GM18870 (cell line): ENCODE measurements around the gene IQCK.

Experiments
- ATAC-seq: cut with Tn5 transposase; IDR thresholded peaks from one replicate; pipeline ENCODE4 v1.9.1; 2021; ENCODE audit warnings: moderate library complexity; ENCODE audit not compliant: unreplicated experiment

Gene IQCK

GRCh38 chr16:19830902-19831560 is 113.0 kb downstream of the IQCK start:
- no peak for ATAC-seq

GRCh38 chr16:19831678-19832077 is 113.6 kb downstream of the IQCK start:
- no peak for ATAC-seq

- no peak for ATAC-seq
These were observed 115.1 kb downstream of the IQCK start for GRCh38 chr16:19833176-19833575.

GRCh38 chr16:19833581-19833980 is 115.5 kb downstream of the IQCK start:
- ATAC-seq: no peak

- ATAC-seq: no peak
These were observed 117.1 kb downstream of the IQCK start for GRCh38 chr16:19835196-19835595.

- no peak for ATAC-seq
These were observed 117.9 kb downstream of the IQCK start for GRCh38 chr16:19835968-19836421.

GRCh38 chr16:19837331-19837980 is 119.4 kb downstream of the IQCK start:
- ATAC-seq: no peak

- no peak for ATAC-seq
These were observed 120.1 kb downstream of the IQCK start for GRCh38 chr16:19837984-19838707.

- ATAC-seq: no peak
These were observed 122.5 kb downstream of the IQCK start for GRCh38 chr16:19840524-19841110.

- no peak for ATAC-seq
These were observed 123.1 kb downstream of the IQCK start for GRCh38 chr16:19841184-19841583.

- no peak for ATAC-seq
These were observed 124.5 kb downstream of the IQCK start for GRCh38 chr16:19842426-19843157.

GRCh38 chr16:19843371-19843770 is 125.3 kb downstream of the IQCK start:
- no peak for ATAC-seq

GRCh38 chr16:19844945-19845641 is 127.0 kb downstream of the IQCK start:
- no peak for ATAC-seq

GRCh38 chr16:19846436-19846835 is 128.4 kb downstream of the IQCK start:
- no peak for ATAC-seq

GRCh38 chr16:19848756-19849155 is 130.7 kb downstream of the IQCK start:
- no peak for ATAC-seq

GRCh38 chr16:19850131-19850817 is 132.2 kb downstream of the IQCK start:
- no peak for ATAC-seq

GRCh38 chr16:19851476-19851875 is 133.4 kb downstream of the IQCK start:
- ATAC-seq: no peak

- ATAC-seq: no peak
These were observed 135.2 kb downstream of the IQCK start for GRCh38 chr16:19853132-19853741.
